Endothelial cell of umbilical vein (primary cell): ENCODE results near the gene FSTL4.

ENCODE experiments used
- EZH2 ChIP-seq: IDR thresholded peaks from 2 replicates; pipeline ENCODE4 v1.6.1; 2012; ENCODE audit warnings: borderline replicate concordance, low read depth, mild to moderate bottlenecking, moderate library complexity, low read length, inconsistent platforms; ENCODE audit not compliant: severe bottlenecking
- FOS ChIP-seq: IDR thresholded peaks from 2 replicates; pipeline ENCODE4 v1.6.1; 2011; ENCODE audit warnings: mild to moderate bottlenecking, low read length, moderate library complexity, borderline replicate concordance; ENCODE audit not compliant: insufficient read depth
- GATA2 ChIP-seq: IDR thresholded peaks from 2 replicates; pipeline ENCODE4 v1.7.0; 2011; ENCODE audit warnings: low read depth, mild to moderate bottlenecking, moderate library complexity, mixed read lengths, low read length; ENCODE audit not compliant: insufficient read length, insufficient read depth
- JUN ChIP-seq: IDR thresholded peaks from 2 replicates; pipeline ENCODE4 v1.6.1; 2011; ENCODE audit warnings: borderline replicate concordance, low read depth; ENCODE audit not compliant: insufficient read length, insufficient read depth
- MYC ChIP-seq: IDR thresholded peaks from one replicate; pipeline ENCODE4 v1.6.1; 2011; ENCODE audit warnings: mild to moderate bottlenecking, low read depth, low read length
- POLR2A ChIP-seq: IDR thresholded peaks from 2 replicates; pipeline ENCODE4 v1.6.1; 2012; ENCODE audit warnings: low read depth, mild to moderate bottlenecking, control low read depth, low read length
- POLR2AphosphoS5 ChIP-seq: IDR thresholded peaks from 2 replicates; pipeline ENCODE4 v1.6.1; 2012; ENCODE audit warnings: low read depth, mild to moderate bottlenecking, control low read depth, low read length, moderate library complexity; ENCODE audit not compliant: insufficient read depth
- TF ChIP-seq, protein P1 (sequence below), 2 donors: IDR thresholded peaks; 1 replicate in 1 of 2; 2 replicates in 1 of 2; pipeline ENCODE4 v1.5.1; 2011; ENCODE audit warnings: low read length in 2 of 2, mild to moderate bottlenecking in 2 of 2, moderate library complexity in 2 of 2, control low read depth in 1 of 2, inconsistent platforms in 1 of 2, low read depth in 1 of 2; ENCODE audit not compliant: insufficient read depth in 1 of 2; ENCODE audit errors: extremely low read depth in 1 of 2
- TF ChIP-seq, protein P2 (sequence below): IDR thresholded peaks from 2 replicates; pipeline ENCODE4 v1.6.1; 2011; ENCODE audit not compliant: insufficient read depth, insufficient read length

DNA sequence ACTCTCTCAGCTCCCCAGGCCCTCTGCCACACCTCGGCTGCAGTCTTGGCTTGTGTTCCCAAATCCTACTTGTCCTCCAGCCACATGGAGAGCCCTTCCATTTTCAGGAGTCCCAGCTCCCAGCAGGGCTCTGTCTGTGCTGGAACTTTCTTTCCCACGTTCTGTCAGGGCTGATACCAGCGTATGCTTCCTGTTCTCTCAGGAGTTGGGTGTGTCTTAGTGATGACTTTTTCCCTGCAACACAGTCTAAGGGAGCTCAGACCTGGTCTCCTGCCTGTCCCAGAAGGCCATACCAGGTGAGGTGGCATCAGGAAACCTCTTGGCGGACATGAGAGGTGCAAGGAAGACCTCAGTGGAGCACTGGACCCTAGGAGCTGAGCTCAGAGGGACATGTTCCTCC, 334.0 kb downstream of the FSTL4 start:
- TF ChIP-seq, protein P1, sequence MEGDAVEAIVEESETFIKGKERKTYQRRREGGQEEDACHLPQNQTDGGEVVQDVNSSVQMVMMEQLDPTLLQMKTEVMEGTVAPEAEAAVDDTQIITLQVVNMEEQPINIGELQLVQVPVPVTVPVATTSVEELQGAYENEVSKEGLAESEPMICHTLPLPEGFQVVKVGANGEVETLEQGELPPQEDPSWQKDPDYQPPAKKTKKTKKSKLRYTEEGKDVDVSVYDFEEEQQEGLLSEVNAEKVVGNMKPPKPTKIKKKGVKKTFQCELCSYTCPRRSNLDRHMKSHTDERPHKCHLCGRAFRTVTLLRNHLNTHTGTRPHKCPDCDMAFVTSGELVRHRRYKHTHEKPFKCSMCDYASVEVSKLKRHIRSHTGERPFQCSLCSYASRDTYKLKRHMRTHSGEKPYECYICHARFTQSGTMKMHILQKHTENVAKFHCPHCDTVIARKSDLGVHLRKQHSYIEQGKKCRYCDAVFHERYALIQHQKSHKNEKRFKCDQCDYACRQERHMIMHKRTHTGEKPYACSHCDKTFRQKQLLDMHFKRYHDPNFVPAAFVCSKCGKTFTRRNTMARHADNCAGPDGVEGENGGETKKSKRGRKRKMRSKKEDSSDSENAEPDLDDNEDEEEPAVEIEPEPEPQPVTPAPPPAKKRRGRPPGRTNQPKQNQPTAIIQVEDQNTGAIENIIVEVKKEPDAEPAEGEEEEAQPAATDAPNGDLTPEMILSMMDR (IDR thresholded peaks at IDR 0.05; ENCODE audit: extremely low read depth in 1 of 2, insufficient read depth in 1 of 2, low read depth in 1 of 2, low read length in 2 of 2) = no peak
- TF ChIP-seq, protein P2, sequence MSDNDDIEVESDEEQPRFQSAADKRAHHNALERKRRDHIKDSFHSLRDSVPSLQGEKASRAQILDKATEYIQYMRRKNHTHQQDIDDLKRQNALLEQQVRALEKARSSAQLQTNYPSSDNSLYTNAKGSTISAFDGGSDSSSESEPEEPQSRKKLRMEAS = no peak
- no peak for TF ChIP-seq POLR2AphosphoS5
- no peak for TF ChIP-seq FOS
- TF ChIP-seq POLR2A = no peak
- TF ChIP-seq GATA2 = no peak
- TF ChIP-seq MYC = no peak
- TF ChIP-seq JUN = no peak
- no peak for TF ChIP-seq EZH2
